ENCODE measurements around the gene VARS1. TPM values are rescaled to one million over a fixed set of nuclear protein-coding genes. Genes with fewer than 3 reads are reported as not detected.

Gene VARS1
- total and polyA plus RNA-seq, 2 experiments from 2014 or later = 71.2 to 137 TPM

GRCh38 chr6:31825553-31825952, 30.0 kb upstream of the VARS1 start:
- Mint-ChIP-seq H3K4me1 (peaks cover 45% of the 10 kb centered on the region), H3K27me3 (ENCODE audit: insufficient read depth, low read depth, poor library complexity) (peaks cover 27% of the 10 kb centered on the region), H3K36me3 (ENCODE audit: low read depth) (peaks cover 4% of the 10 kb centered on the region; the same call in 2 of the 3 replicates), H3K9me3 (peaks cover 7% of the 10 kb centered on the region; the same call in 2 of the 3 replicates), H3K27ac (peak overlapping the region; percentile 98), H3K4me3 (peak overlapping the region; percentile 80)
- Histone ChIP-seq H3K27me3 (ENCODE audit: insufficient read depth) (no peaks in the 10 kb centered on the region), H3K4me2 (peak overlapping the region; percentile 86), H3K79me2 (replicated peaks; ENCODE audit: insufficient read depth) (peaks cover 13% of the 10 kb centered on the region), H2AFZ (no peak overlapping the region), H3K4me1 (ENCODE audit: insufficient read depth) (peaks cover 50% of the 10 kb centered on the region), H3K4me3 (peak overlapping the region; percentile 43; the same call in 1 of the 2 replicates), H3F3A (replicated peaks; ENCODE audit: low read depth) (peaks cover 18% of the 10 kb centered on the region), H3K27ac (ENCODE audit: low read depth) (peak overlapping the region; percentile 89), H4K20me1 (replicated peaks; ENCODE audit: insufficient read depth) (peaks cover under 1% of the 10 kb centered on the region; the same call in 1 of the 2 replicates), H3K36me3 (ENCODE audit: insufficient read depth) (no peaks in the 10 kb centered on the region), H3K9me2 (ENCODE audit: insufficient read depth) (no peaks in the 10 kb centered on the region)
- ATAC-seq (no peak), DNase-seq (ENCODE audit: low spot score) (peak; percentile 41)
- TF ChIP-seq JUNB (IDR thresholded peaks at IDR 0.05; ENCODE audit: unreplicated experiment) (no peak), POLR2AphosphoS5 (IDR thresholded peaks at IDR 0.05; ENCODE audit: low read depth) (no peak), EZH2phosphoT487 (IDR thresholded peaks at IDR 0.05; ENCODE audit: unreplicated experiment) (no peak), ZNF114 (CRISPR knock-in tag; IDR thresholded peaks at IDR 0.05) (no peak), EZH2 (IDR thresholded peaks at IDR 0.05; ENCODE audit: low read depth, unreplicated experiment) (no peak), NANOG (IDR thresholded peaks at IDR 0.05; ENCODE audit: borderline replicate concordance) (no peak), CREB1 (CRISPR knock-in tag; IDR thresholded peaks at IDR 0.05; ENCODE audit: low read depth) (no peak), STAT1 (IDR thresholded peaks at IDR 0.05; ENCODE audit: unreplicated experiment) (no peak), ZNF331 (CRISPR knock-in tag; IDR thresholded peaks at IDR 0.05; ENCODE audit: low read depth) (no peak), REST (IDR thresholded peaks at IDR 0.05; ENCODE audit: unreplicated experiment) (no peak), CTCF (conservative IDR thresholded peaks at IDR 0.05; ENCODE audit: low read depth in 2 of 2) (no peak)
- TF ChIP-seq, protein P1, sequence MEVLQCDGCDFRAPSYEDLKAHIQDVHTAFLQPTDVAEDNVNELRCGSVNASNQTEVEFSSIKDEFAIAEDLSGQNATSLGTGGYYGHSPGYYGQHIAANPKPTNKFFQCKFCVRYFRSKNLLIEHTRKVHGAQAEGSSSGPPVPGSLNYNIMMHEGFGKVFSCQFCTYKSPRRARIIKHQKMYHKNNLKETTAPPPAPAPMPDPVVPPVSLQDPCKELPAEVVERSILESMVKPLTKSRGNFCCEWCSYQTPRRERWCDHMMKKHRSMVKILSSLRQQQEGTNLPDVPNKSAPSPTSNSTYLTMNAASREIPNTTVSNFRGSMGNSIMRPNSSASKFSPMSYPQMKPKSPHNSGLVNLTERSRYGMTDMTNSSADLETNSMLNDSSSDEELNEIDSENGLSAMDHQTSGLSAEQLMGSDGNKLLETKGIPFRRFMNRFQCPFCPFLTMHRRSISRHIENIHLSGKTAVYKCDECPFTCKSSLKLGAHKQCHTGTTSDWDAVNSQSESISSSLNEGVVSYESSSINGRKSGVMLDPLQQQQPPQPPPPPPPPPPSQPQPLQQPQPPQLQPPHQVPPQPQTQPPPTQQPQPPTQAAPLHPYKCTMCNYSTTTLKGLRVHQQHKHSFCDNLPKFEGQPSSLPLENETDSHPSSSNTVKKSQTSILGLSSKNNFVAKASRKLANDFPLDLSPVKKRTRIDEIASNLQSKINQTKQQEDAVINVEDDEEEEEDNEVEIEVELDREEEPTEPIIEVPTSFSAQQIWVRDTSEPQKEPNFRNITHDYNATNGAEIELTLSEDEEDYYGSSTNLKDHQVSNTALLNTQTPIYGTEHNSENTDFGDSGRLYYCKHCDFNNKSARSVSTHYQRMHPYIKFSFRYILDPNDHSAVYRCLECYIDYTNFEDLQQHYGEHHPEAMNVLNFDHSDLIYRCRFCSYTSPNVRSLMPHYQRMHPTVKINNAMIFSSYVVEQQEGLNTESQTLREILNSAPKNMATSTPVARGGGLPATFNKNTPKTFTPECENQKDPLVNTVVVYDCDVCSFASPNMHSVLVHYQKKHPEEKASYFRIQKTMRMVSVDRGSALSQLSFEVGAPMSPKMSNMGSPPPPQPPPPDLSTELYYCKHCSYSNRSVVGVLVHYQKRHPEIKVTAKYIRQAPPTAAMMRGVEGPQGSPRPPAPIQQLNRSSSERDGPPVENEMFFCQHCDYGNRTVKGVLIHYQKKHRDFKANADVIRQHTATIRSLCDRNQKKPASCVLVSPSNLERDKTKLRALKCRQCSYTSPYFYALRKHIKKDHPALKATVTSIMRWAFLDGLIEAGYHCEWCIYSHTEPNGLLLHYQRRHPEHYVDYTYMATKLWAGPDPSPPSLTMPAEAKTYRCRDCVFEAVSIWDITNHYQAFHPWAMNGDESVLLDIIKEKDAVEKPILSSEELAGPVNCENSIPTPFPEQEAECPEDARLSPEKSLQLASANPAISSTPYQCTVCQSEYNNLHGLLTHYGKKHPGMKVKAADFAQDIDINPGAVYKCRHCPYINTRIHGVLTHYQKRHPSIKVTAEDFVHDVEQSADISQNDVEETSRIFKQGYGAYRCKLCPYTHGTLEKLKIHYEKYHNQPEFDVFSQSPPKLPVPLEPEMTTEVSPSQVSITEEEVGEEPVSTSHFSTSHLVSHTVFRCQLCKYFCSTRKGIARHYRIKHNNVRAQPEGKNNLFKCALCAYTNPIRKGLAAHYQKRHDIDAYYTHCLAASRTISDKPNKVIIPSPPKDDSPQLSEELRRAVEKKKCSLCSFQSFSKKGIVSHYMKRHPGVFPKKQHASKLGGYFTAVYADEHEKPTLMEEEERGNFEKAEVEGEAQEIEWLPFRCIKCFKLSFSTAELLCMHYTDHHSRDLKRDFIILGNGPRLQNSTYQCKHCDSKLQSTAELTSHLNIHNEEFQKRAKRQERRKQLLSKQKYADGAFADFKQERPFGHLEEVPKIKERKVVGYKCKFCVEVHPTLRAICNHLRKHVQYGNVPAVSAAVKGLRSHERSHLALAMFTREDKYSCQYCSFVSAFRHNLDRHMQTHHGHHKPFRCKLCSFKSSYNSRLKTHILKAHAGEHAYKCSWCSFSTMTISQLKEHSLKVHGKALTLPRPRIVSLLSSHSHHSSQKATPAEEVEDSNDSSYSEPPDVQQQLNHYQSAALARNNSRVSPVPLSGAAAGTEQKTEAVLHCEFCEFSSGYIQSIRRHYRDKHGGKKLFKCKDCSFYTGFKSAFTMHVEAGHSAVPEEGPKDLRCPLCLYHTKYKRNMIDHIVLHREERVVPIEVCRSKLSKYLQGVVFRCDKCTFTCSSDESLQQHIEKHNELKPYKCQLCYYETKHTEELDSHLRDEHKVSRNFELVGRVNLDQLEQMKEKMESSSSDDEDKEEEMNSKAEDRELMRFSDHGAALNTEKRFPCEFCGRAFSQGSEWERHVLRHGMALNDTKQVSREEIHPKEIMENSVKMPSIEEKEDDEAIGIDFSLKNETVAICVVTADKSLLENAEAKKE (CRISPR knock-in tag; IDR thresholded peaks at IDR 0.05) = no peak
- TF ChIP-seq, protein P2, sequence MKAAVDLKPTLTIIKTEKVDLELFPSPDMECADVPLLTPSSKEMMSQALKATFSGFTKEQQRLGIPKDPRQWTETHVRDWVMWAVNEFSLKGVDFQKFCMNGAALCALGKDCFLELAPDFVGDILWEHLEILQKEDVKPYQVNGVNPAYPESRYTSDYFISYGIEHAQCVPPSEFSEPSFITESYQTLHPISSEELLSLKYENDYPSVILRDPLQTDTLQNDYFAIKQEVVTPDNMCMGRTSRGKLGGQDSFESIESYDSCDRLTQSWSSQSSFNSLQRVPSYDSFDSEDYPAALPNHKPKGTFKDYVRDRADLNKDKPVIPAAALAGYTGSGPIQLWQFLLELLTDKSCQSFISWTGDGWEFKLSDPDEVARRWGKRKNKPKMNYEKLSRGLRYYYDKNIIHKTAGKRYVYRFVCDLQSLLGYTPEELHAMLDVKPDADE (IDR thresholded peaks at IDR 0.05) = no peak

Data from GM23338 (cell line).